Endothelial cell of umbilical vein (primary cell): Measurements from ENCODE around the gene BAD. TPM values are rescaled to one million over a fixed set of nuclear protein-coding genes. Genes with fewer than 3 reads are reported as not detected.

Experiments used
- BruUV-seq: library from RNA; stranded (reverse); fragments of 400-500 nt; replicated peaks from 2 replicates; lab custom pipeline; 2021; lab: Mats Ljungman, UMichigan
- CTCF ChIA-PET: fragments of 300-600, 350-600 bp; sonication (Branson Sonifier 250); formaldehyde crosslinking; loops from one replicate; lab custom pipeline; 2021; ENCODE audit warnings: antibody characterized with exemption, inconsistent platforms; lab: Charles Lee
- POLR2A ChIA-PET: fragments of 300-600, 350-600 bp; sonication (Branson Sonifier 250); formaldehyde crosslinking; loops from one replicate; lab custom pipeline; 2021; ENCODE audit warnings: antibody characterized with exemption, inconsistent platforms; lab: Charles Lee
- DNase-seq: peaks from one replicate; pipeline ENCODE4 v3.0.0-alpha.2; 2011; ENCODE audit warnings: low read depth, low spot score
- FAIRE-seq: peaks from 2 replicates; lab custom pipeline; 2011; peaks lifted over from hg19 to GRCh38; lab: Jason Lieb, UNC
- H2AFZ ChIP-seq: 2 replicates; pipeline ENCODE4 v1.6.0; 2012; ENCODE audit warnings: low read depth, low read length, control low read depth, inconsistent platforms
- H3K27ac ChIP-seq: 2 replicates; pipeline ENCODE4 v1.5.1; 2011; ENCODE audit warnings: low read depth, mild to moderate bottlenecking, control low read depth, low read length, moderate library complexity; ENCODE audit not compliant: insufficient read depth
- H3K27me3 ChIP-seq, 2 experiments: 2 replicates each; pipeline versions ENCODE4 v1.6.0 to v1.6.1; 2011; ENCODE audit warnings: low read length in 2 of 2, mixed read lengths in 1 of 2; ENCODE audit not compliant: control insufficient read depth in 2 of 2, insufficient read depth in 2 of 2
- H3K36me3 ChIP-seq, 2 experiments: 2 replicates in 1 of 2; 3 replicates in 1 of 2; pipeline ENCODE4 v1.5.1; 2011; ENCODE audit warnings: low read length in 2 of 2, mild to moderate bottlenecking in 1 of 2, moderate library complexity in 1 of 2; ENCODE audit not compliant: control insufficient read depth in 2 of 2, insufficient read depth in 2 of 2; ENCODE audit errors: extremely low read depth in 1 of 2
- H3K4me1 ChIP-seq: 3 replicates; pipeline ENCODE4 v1.5.1; 2011; ENCODE audit warnings: mild to moderate bottlenecking, low read length; ENCODE audit not compliant: control insufficient read depth, insufficient read depth; ENCODE audit errors: extremely low read depth
- H3K4me2 ChIP-seq: 2 replicates; pipeline ENCODE4 v1.6.1; 2011; ENCODE audit warnings: low read length, control low read depth, mixed read lengths; ENCODE audit not compliant: insufficient read depth
- H3K4me3 ChIP-seq, 3 experiments: fragments of 200-600 bp in 1 of 3; sonication (generic), shearing (Covaris generic) in 1 of 3; replicated peaks in 1 of 3; 2 replicates each; pipeline ENCODE4 v1.5.1; 2011 to 2016; ENCODE audit warnings: control low read depth in 3 of 3, low read length in 3 of 3, mild to moderate bottlenecking in 2 of 3, inconsistent platforms in 1 of 3, low read depth in 1 of 3, moderate library complexity in 1 of 3; ENCODE audit not compliant: insufficient read depth in 1 of 3
- H3K79me2 ChIP-seq: 2 replicates; pipeline ENCODE4 v1.6.0; 2012; ENCODE audit warnings: low read length, inconsistent platforms; ENCODE audit not compliant: control insufficient read depth, insufficient read depth
- H3K9ac ChIP-seq: replicated peaks from 2 replicates; pipeline ENCODE3; 2011; ENCODE audit warnings: low read length, control low read depth; ENCODE audit not compliant: insufficient read depth; ENCODE audit errors: extremely low read depth
- H3K9me1 ChIP-seq: replicated peaks from 3 replicates; pipeline ENCODE4 v1.6.0; 2011; ENCODE audit warnings: mild to moderate bottlenecking, low read length; ENCODE audit not compliant: control insufficient read depth, insufficient read depth; ENCODE audit errors: extremely low read depth
- H3K9me3 ChIP-seq: replicated peaks from 2 replicates; pipeline ENCODE4 v1.5.1; 2012; ENCODE audit warnings: low read length, inconsistent platforms; ENCODE audit not compliant: control insufficient read depth, insufficient read depth
- H4K20me1 ChIP-seq: replicated peaks from 2 replicates; pipeline ENCODE3; 2011; ENCODE audit warnings: mild to moderate bottlenecking, low read length; ENCODE audit not compliant: control insufficient read depth, insufficient read depth; ENCODE audit errors: extremely low read depth
- CTCF ChIP-seq, 2 donors: IDR thresholded peaks; 1 replicate in 1 of 2; 2 replicates in 1 of 2; pipeline ENCODE4 v1.5.1; 2011; ENCODE audit warnings: low read length in 2 of 2, mild to moderate bottlenecking in 2 of 2, moderate library complexity in 2 of 2, control low read depth in 1 of 2, inconsistent platforms in 1 of 2, low read depth in 1 of 2; ENCODE audit not compliant: insufficient read depth in 1 of 2; ENCODE audit errors: extremely low read depth in 1 of 2
- EZH2 ChIP-seq: IDR thresholded peaks from 2 replicates; pipeline ENCODE4 v1.6.1; 2012; ENCODE audit warnings: borderline replicate concordance, low read depth, mild to moderate bottlenecking, moderate library complexity, low read length, inconsistent platforms; ENCODE audit not compliant: severe bottlenecking
- FOS ChIP-seq: IDR thresholded peaks from 2 replicates; pipeline ENCODE4 v1.6.1; 2011; ENCODE audit warnings: mild to moderate bottlenecking, low read length, moderate library complexity, borderline replicate concordance; ENCODE audit not compliant: insufficient read depth
- GATA2 ChIP-seq: IDR thresholded peaks from 2 replicates; pipeline ENCODE4 v1.7.0; 2011; ENCODE audit warnings: low read depth, mild to moderate bottlenecking, moderate library complexity, mixed read lengths, low read length; ENCODE audit not compliant: insufficient read length, insufficient read depth
- JUN ChIP-seq: IDR thresholded peaks from 2 replicates; pipeline ENCODE4 v1.6.1; 2011; ENCODE audit warnings: borderline replicate concordance, low read depth; ENCODE audit not compliant: insufficient read length, insufficient read depth
- MAX ChIP-seq: IDR thresholded peaks from 2 replicates; pipeline ENCODE4 v1.6.1; 2011; ENCODE audit not compliant: insufficient read depth, insufficient read length
- MYC ChIP-seq: IDR thresholded peaks from one replicate; pipeline ENCODE4 v1.6.1; 2011; ENCODE audit warnings: mild to moderate bottlenecking, low read depth, low read length
- POLR2A ChIP-seq: IDR thresholded peaks from 2 replicates; pipeline ENCODE4 v1.6.1; 2012; ENCODE audit warnings: low read depth, mild to moderate bottlenecking, control low read depth, low read length
- POLR2AphosphoS5 ChIP-seq: IDR thresholded peaks from 2 replicates; pipeline ENCODE4 v1.6.1; 2012; ENCODE audit warnings: low read depth, mild to moderate bottlenecking, control low read depth, low read length, moderate library complexity; ENCODE audit not compliant: insufficient read depth
- dilution Hi-C: fragments of 300-500 bp; cut with MboI; formaldehyde crosslinking; loops from one replicate; pipeline ENCODE4 v1.15.0; 2019; ENCODE audit warnings: low sequenced_read_pairs; ENCODE audit not compliant: extremely low pct_ligation_motif_present
- intact Hi-C: fragments of 100-400 bp; cut with micrococcal nuclease; formaldehyde crosslinking; loops from one replicate; pipeline ENCODE4 v1.10.0; 2022
- polyA plus RNA-seq, 4 experiments: library from polyadenylated mRNA; depleted of rRNA in 3 of 4; stranded (reverse) in 3 of 4; unstranded in 1 of 4; fragments of >200 nt; gene quantifications; 2 replicates each; pipeline versions ENCODE4 v1.2.1 to v1.2.3, GENCODE V29; 2011 to 2012; ENCODE audit warnings: missing spikeins in 1 of 4
- total RNA-seq: library from RNA; stranded (reverse); gene quantifications from 2 replicates; pipeline ENCODE4 v1.2.3, GENCODE V29; 2021

The BAD gene
- total and polyA plus RNA-seq, 2 donors (not counting 3 experiments of a cell fraction or from before 2014, with no cell fraction given) = 65.3 to 88.0 TPM

- Histone ChIP-seq H3K4me1 (peaks cover 17% of the 10 kb centered on the region), H3K27me3 (no peaks in the 10 kb centered on the region), H4K20me1 (no peaks in the 10 kb centered on the region), H2AFZ (no peak overlapping the region), H3K9me1 (no peaks in the 10 kb centered on the region), H3K36me3 (peaks cover 6 to 8% of the 10 kb centered on the region in 2 experiments), H3K27ac (no peak overlapping the region), H3K9me3 (no peaks in the 10 kb centered on the region), H3K4me2 (peak overlapping the region; percentile 71), H3K79me2 (no peaks in the 10 kb centered on the region), H3K9ac (peak overlapping the region; percentile 6), H3K4me3 (peak overlapping the region; percentile 48 to 63 (median 51))
- TF ChIP-seq CTCF (IDR thresholded peaks at IDR 0.05; ENCODE audit: extremely low read depth in 1 of 2, insufficient read depth in 1 of 2, low read depth in 1 of 2, low read length in 2 of 2) (no peak), POLR2A (no peak), FOS (no peak), POLR2AphosphoS5 (no peak), GATA2 (no peak), MYC (no peak), EZH2 (no peak), MAX (no peak), JUN (no peak)
- dilution Hi-C loops (no loop called here), intact Hi-C loops (no loop called here)
- no TSS peak for BruUV-seq
- DNase-seq = no peak
- no peak for FAIRE-seq
- POLR2A ChIA-PET = no interaction called here
- CTCF ChIA-PET = interaction anchor here (1.2 to 2.2 kb wide), 3 partner anchors 9 to 31 kb away, joined by 3 to 7 read pairs (median 6); partner anchors contain the start of genes NUDT22 and TRPT1
These were observed 48.9 kb downstream of the BAD start for GRCh38 chr11:64235437-64236161.
